Panc1 (cell line): ENCODE data around the gene PCDH18. TPM values are rescaled to one million over a fixed set of nuclear protein-coding genes. Genes with fewer than 3 reads are reported as not detected.

Experiments
- ATAC-seq: fragments of 200-7000 bp; cut with Tn5 transposase; 2 replicates; pipeline ENCODE4 v1.9.1; 2020; ENCODE audit warnings: mild to moderate bottlenecking, moderate library complexity
- BruUV-seq: library from RNA; stranded (reverse); fragments of 400-500 nt; replicated peaks from 2 replicates; lab custom pipeline; 2021; lab: Mats Ljungman, UMichigan
- CTCF ChIA-PET: fragments of 300-600 bp; sonication (Branson Sonifier 250); formaldehyde crosslinking; loops from one replicate; lab custom pipeline; 2022; ENCODE audit warnings: antibody characterized with exemption; lab: Charles Lee
- POLR2A ChIA-PET: fragments of 300-600 bp; sonication (Branson Sonifier 250); formaldehyde crosslinking; loops from one replicate; lab custom pipeline; 2022; ENCODE audit warnings: antibody characterized with exemption; lab: Charles Lee
- DNase-seq: peaks from one replicate; pipeline ENCODE4 v3.0.0-alpha.2; 2010; ENCODE audit warnings: low read depth, low spot score
- H3K27ac ChIP-seq: 2 replicates; pipeline ENCODE4 v1.5.1; 2011; ENCODE audit warnings: mild to moderate bottlenecking, low read length, inconsistent platforms
- H3K27me3 ChIP-seq: fragments of 200-500 bp; sonication (Bioruptor generic); 2 replicates; pipeline ENCODE4 v1.6.0; 2014; ENCODE audit warnings: low read length, inconsistent platforms; ENCODE audit not compliant: control insufficient read depth, insufficient read depth
- H3K36me3 ChIP-seq: fragments of 200-500 bp; sonication (Bioruptor generic); 2 replicates; pipeline ENCODE4 v1.5.1; 2014; ENCODE audit warnings: inconsistent platforms, mild to moderate bottlenecking, low read length, moderate library complexity; ENCODE audit not compliant: control insufficient read depth, insufficient read depth
- H3K4me1 ChIP-seq: 2 replicates; pipeline ENCODE4 v1.5.1; 2011; ENCODE audit warnings: inconsistent platforms, mild to moderate bottlenecking, low read length, moderate library complexity; ENCODE audit not compliant: control insufficient read depth, insufficient read depth
- H3K4me3 ChIP-seq, 2 experiments: 2 replicates each; pipeline ENCODE4 v1.5.1; 2011 to 2012; ENCODE audit warnings: low read depth in 2 of 2, low read length in 2 of 2, mild to moderate bottlenecking in 2 of 2, inconsistent platforms in 1 of 2, moderate library complexity in 1 of 2
- H3K9me3 ChIP-seq: fragments of 200-500 bp; sonication (Bioruptor generic); 2 replicates; pipeline ENCODE4 v1.5.1; 2014; ENCODE audit warnings: low read depth, mild to moderate bottlenecking, inconsistent platforms, low read length, moderate library complexity; ENCODE audit not compliant: control insufficient read depth, insufficient read depth
- CTCF ChIP-seq: fragments of 450-650 bp; IDR thresholded peaks from 2 replicates; pipeline ENCODE4 v1.5.1; 2017; ENCODE audit warnings: mild to moderate bottlenecking
- POLR2AphosphoS5 ChIP-seq: IDR thresholded peaks from 2 replicates; pipeline ENCODE4 v1.6.1; 2012; ENCODE audit warnings: mild to moderate bottlenecking, low read depth, low read length, moderate library complexity
- REST ChIP-seq, 2 experiments: IDR thresholded peaks; 2 replicates each; pipeline ENCODE4 v1.6.1; 2011 to 2012; ENCODE audit warnings: low read depth in 2 of 2, control low read depth in 1 of 2, low read length in 1 of 2, mild to moderate bottlenecking in 1 of 2, moderate library complexity in 1 of 2; ENCODE audit not compliant: insufficient read depth in 1 of 2
- SIN3A ChIP-seq: IDR thresholded peaks from 2 replicates; pipeline ENCODE4 v1.6.1; 2012; ENCODE audit warnings: low read depth, mild to moderate bottlenecking, low read length, moderate library complexity, borderline replicate concordance; ENCODE audit not compliant: insufficient read depth
- TCF7L2 ChIP-seq: IDR thresholded peaks from 2 replicates; pipeline ENCODE4 v1.6.1; 2011; ENCODE audit warnings: mild to moderate bottlenecking, low read depth, low read length, inconsistent platforms
- in situ Hi-C: cut with HindIII; loops from 2 replicates; pipeline ENCODE4 v1.10.0; 2016; ENCODE audit warnings: low sequenced_read_pairs, low pct_unique_long_range_greater_than_20kb
- intact Hi-C: fragments of 100-400 bp; cut with micrococcal nuclease; formaldehyde crosslinking; loops from one replicate; pipeline ENCODE4 v1.10.0; 2022; ENCODE audit not compliant: unreplicated experiment
- total RNA-seq: library from RNA; stranded (reverse); gene quantifications from one replicate; pipeline ENCODE4 v1.2.1, GENCODE V29; 2021; ENCODE audit not compliant: unreplicated experiment

The PCDH18 gene
- total RNA-seq, 1 experiment from 2014 or later = 10.8 TPM

GRCh38 chr4:137471895-137472294, 60.4 kb downstream of the PCDH18 start:
- ATAC-seq (no peak), DNase-seq (peak; percentile 27)
- Histone ChIP-seq H3K9me3 (peaks cover 3% of the 10 kb centered on the region; the same call in 1 of the 2 replicates), H3K27ac (no peak overlapping the region; the same call in 1 of the 2 replicates), H3K4me1 (no peaks in the 10 kb centered on the region), H3K36me3 (no peaks in the 10 kb centered on the region), H3K27me3 (no peaks in the 10 kb centered on the region), H3K4me3 (no peak overlapping the region)
- no TSS peak for BruUV-seq
- intact Hi-C loops (no loop called here), in situ Hi-C loops (no loop called here)
- TF ChIP-seq CTCF = no peak
- TF ChIP-seq POLR2AphosphoS5 = no peak
- no peak for TF ChIP-seq REST (IDR thresholded peaks at IDR 0.05; ENCODE audit: insufficient read depth in 1 of 2, low read depth in 2 of 2, low read length in 1 of 2)
- no peak for TF ChIP-seq TCF7L2
- TF ChIP-seq SIN3A = no peak
- POLR2A ChIA-PET = no interaction called here
- CTCF ChIA-PET = no interaction called here

GRCh38 chr4:137471461-137471860, 60.8 kb downstream of the PCDH18 start:
- Histone ChIP-seq H3K27ac (no peak overlapping the region), H3K9me3 (peaks cover 3% of the 10 kb centered on the region; the same call in 1 of the 2 replicates), H3K4me1 (no peaks in the 10 kb centered on the region), H3K36me3 (no peaks in the 10 kb centered on the region), H3K4me3 (no peak overlapping the region), H3K27me3 (no peaks in the 10 kb centered on the region)
- ChIA-PET CTCF (no interaction called here), POLR2A (no interaction called here)
- DNase-seq = peak; percentile 5
- intact Hi-C loops = no loop called here
- in situ Hi-C loops = no loop called here
- no peak for ATAC-seq
- TF ChIP-seq TCF7L2 (no peak), POLR2AphosphoS5 (no peak), REST (IDR thresholded peaks at IDR 0.05; ENCODE audit: insufficient read depth in 1 of 2, low read depth in 2 of 2, low read length in 1 of 2) (no peak), CTCF (no peak)
- no TSS peak for BruUV-seq
